GM12878 (cell line): ENCODE results near the gene FXYD1. TPM values are rescaled to one million over a fixed set of nuclear protein-coding genes. Genes with fewer than 3 reads are reported as not detected.

Source experiments
- ATAC-seq: fragments of 200-7000 bp; cut with Tn5 transposase; 3 replicates; pipeline ENCODE4 v1.9.1; 2020; ENCODE audit warnings: mild to moderate bottlenecking, moderate library complexity
- BruUV-seq: library from RNA; stranded (reverse); fragments of 400-500 nt; replicated peaks from 2 replicates; lab custom pipeline; 2021; lab: Mats Ljungman, UMichigan
- CTCF ChIA-PET: fragments of 300-600 bp; sonication (Branson Sonifier 250); formaldehyde crosslinking; extraction: SDS; loops from one replicate; lab custom pipeline; 2021; ENCODE audit warnings: inconsistent platforms; lab: Yijun Ruan, JAX
- POLR2A ChIA-PET: fragments of 350-600 bp; formaldehyde crosslinking; extraction: SDS; loops from one replicate; lab custom pipeline; 2021; ENCODE audit warnings: inconsistent platforms; lab: Charles Lee
- RAD21 ChIA-PET: fragments of 300-600 bp; sonication (Branson Sonifier 250); formaldehyde crosslinking; loops from one replicate; lab custom pipeline; 2023; ENCODE audit warnings: antibody characterized with exemption; ENCODE audit not compliant: unreplicated experiment; lab: Charles Lee
- SMC1A ChIA-PET: fragments of 300-600 bp; sonication (Branson Sonifier 250); formaldehyde crosslinking; loops from one replicate; lab custom pipeline; 2023; ENCODE audit not compliant: unreplicated experiment, uncharacterized antibody; lab: Charles Lee
- DNase-seq: peaks from one replicate; pipeline ENCODE4 v3.0.0-alpha.2; 2011; ENCODE audit warnings: low read depth, low spot score
- FAIRE-seq: peaks from 3 replicates; lab custom pipeline; 2011; peaks lifted over from hg19 to GRCh38; lab: Jason Lieb, UNC
- H2AFZ ChIP-seq: 2 replicates; pipeline ENCODE4 v1.6.0; 2011; ENCODE audit warnings: low read depth, low read length, control low read depth; ENCODE audit not compliant: control insufficient read depth
- H3K27ac ChIP-seq: 2 replicates; pipeline ENCODE4 v1.5.1; 2011; ENCODE audit warnings: control low read depth; ENCODE audit not compliant: control insufficient read depth, insufficient read depth
- H3K27me3 ChIP-seq, 2 experiments: replicated peaks in 1 of 2; 2 replicates each; pipeline versions ENCODE4 v1.6.0 to v1.6.1; 2011; ENCODE audit warnings: low read length in 1 of 2; ENCODE audit not compliant: control insufficient read depth in 2 of 2, insufficient read depth in 2 of 2
- H3K36me3 ChIP-seq, 2 experiments: 2 replicates each; pipeline ENCODE4 v1.5.1; 2011; ENCODE audit warnings: low read length in 1 of 2; ENCODE audit not compliant: control insufficient read depth in 2 of 2, insufficient read depth in 2 of 2
- H3K4me1 ChIP-seq: 2 replicates; pipeline ENCODE4 v1.6.1; 2011; ENCODE audit warnings: mild to moderate bottlenecking, low read length, moderate library complexity, mixed read lengths; ENCODE audit not compliant: control insufficient read depth, insufficient read depth
- H3K4me2 ChIP-seq: 2 replicates; pipeline ENCODE4 v1.6.0; 2011; ENCODE audit warnings: control low read depth; ENCODE audit not compliant: control insufficient read depth, insufficient read depth
- H3K4me3 ChIP-seq: fragments of 200-600 bp; sonication (generic); 2 replicates; pipeline ENCODE4 v1.5.1; 2016
- H3K79me2 ChIP-seq: 2 replicates; pipeline ENCODE4 v1.6.0; 2011; ENCODE audit warnings: low read length; ENCODE audit not compliant: control insufficient read depth, insufficient read depth
- H3K9ac ChIP-seq: 2 replicates; pipeline ENCODE4 v1.8.0; 2011; ENCODE audit warnings: low read length, control low read depth, mixed read lengths; ENCODE audit not compliant: control insufficient read depth, insufficient read depth
- H3K9me3 ChIP-seq: replicated peaks from 3 replicates; pipeline ENCODE4 v1.5.1; 2011; ENCODE audit warnings: mild to moderate bottlenecking, low read length; ENCODE audit not compliant: control insufficient read depth, insufficient read depth
- H4K20me1 ChIP-seq: 2 replicates; pipeline ENCODE4 v1.6.0; 2011; ENCODE audit not compliant: control insufficient read depth, insufficient read depth
- ATF3 ChIP-seq: IDR thresholded peaks from 2 replicates; pipeline ENCODE4 v1.6.1; 2011; ENCODE audit warnings: low read depth, mild to moderate bottlenecking, low read length, moderate library complexity, borderline replicate concordance; ENCODE audit errors: extremely low read depth
- CBX3 ChIP-seq: fragments of 200-600 bp; sonication (generic); IDR thresholded peaks from 2 replicates; pipeline ENCODE4 v1.6.1; 2016; ENCODE audit warnings: low read depth, borderline replicate concordance
- CBX5 ChIP-seq: sonication (generic); IDR thresholded peaks from 2 replicates; pipeline ENCODE4 v1.6.1; 2016; ENCODE audit warnings: low read depth, moderate library complexity, mild to moderate bottlenecking, inconsistent platforms
- CUX1 ChIP-seq: IDR thresholded peaks from 2 replicates; pipeline ENCODE4 v1.6.1; 2012; ENCODE audit warnings: improper control_type of control experiment, low read depth, low read length; ENCODE audit not compliant: insufficient replicate concordance
- E2F4 ChIP-seq: IDR thresholded peaks from 2 replicates; pipeline ENCODE4 v1.6.1; 2012; ENCODE audit warnings: low read depth, low read length, improper control_type of control experiment
- ETV6 ChIP-seq, 2 experiments: fragments of 450-650 bp in 1 of 2; IDR thresholded peaks in 1 of 2; conservative IDR thresholded peaks in 1 of 2; 2 replicates each; pipeline ENCODE4 v1.6.1; 2014; ENCODE audit warnings: antibody characterized with exemption in 1 of 2, borderline replicate concordance in 1 of 2, low read depth in 1 of 2, mild to moderate bottlenecking in 1 of 2, moderate library complexity in 1 of 2
- HDAC6 ChIP-seq: fragments of 200-600 bp; sonication (generic); IDR thresholded peaks from one replicate; pipeline ENCODE4 v1.8.0; 2017; ENCODE audit warnings: antibody characterized with exemption; ENCODE audit not compliant: unreplicated experiment
- HSF1 ChIP-seq: fragments of 150-350 bp; IDR thresholded peaks from 2 replicates; pipeline ENCODE4 v1.6.1; 2014; ENCODE audit warnings: mild to moderate bottlenecking, low read depth, low read length
- MEF2B ChIP-seq: fragments of 450-650 bp; IDR thresholded peaks from 2 replicates; pipeline ENCODE4 v1.6.1; 2018; ENCODE audit warnings: mild to moderate bottlenecking, moderate library complexity; ENCODE audit not compliant: partially characterized antibody, poor library complexity, severe bottlenecking
- MXI1 ChIP-seq: fragments of 150-350 bp; IDR thresholded peaks from 2 replicates; pipeline ENCODE4 v1.6.1; 2011; ENCODE audit warnings: low read depth, mild to moderate bottlenecking, inconsistent platforms, low read length, improper control_type of control experiment
- NR2C2 ChIP-seq: IDR thresholded peaks from 2 replicates; pipeline ENCODE4 v1.6.1; 2011; ENCODE audit warnings: borderline replicate concordance, low read depth; ENCODE audit not compliant: control insufficient read depth, insufficient read length
- POLR2AphosphoS2 ChIP-seq: IDR thresholded peaks from 2 replicates; pipeline ENCODE4 v1.6.1; 2011; ENCODE audit warnings: low read depth, mild to moderate bottlenecking, low read length, improper control_type of control experiment, moderate library complexity
- RB1 ChIP-seq: fragments of 450-650 bp; formaldehyde crosslinking; IDR thresholded peaks from 2 replicates; pipeline ENCODE4 v1.6.1; 2017; ENCODE audit warnings: mild to moderate bottlenecking, borderline replicate concordance
- SIN3A ChIP-seq: IDR thresholded peaks from 2 replicates; pipeline ENCODE4 v1.6.1; 2012; ENCODE audit warnings: low read depth, low read length, improper control_type of control experiment
- ZNF622 ChIP-seq: fragments of 450-650 bp; IDR thresholded peaks from 2 replicates; pipeline ENCODE4 v1.6.1; 2017; ENCODE audit warnings: mild to moderate bottlenecking, inconsistent platforms
- WGBS: methylation state at CpG from one replicate; pipeline ENCODE4 v1.1.6; 2016; ENCODE audit warnings: low lambda C conversion rate; ENCODE audit not compliant: insufficient replicate concordance, insufficient coverage; ENCODE audit errors: missing lambda C conversion rate; 5-methylcytosine and 5-hydroxymethylcytosine counted together
- in situ Hi-C: fragments of 300-500 bp; cut with MboI; formaldehyde crosslinking; loops from 9 replicates; pipeline ENCODE4 v1.14.3; 2018; ENCODE audit warnings: mixed read lengths
- intact Hi-C: fragments of 100-400 bp; cut with micrococcal nuclease; formaldehyde crosslinking; loops from one replicate; pipeline ENCODE4 v1.14.2; 2022; ENCODE audit not compliant: unreplicated experiment
- polyA plus RNA-seq, 11 experiments: library from polyadenylated mRNA; depleted of rRNA in 4 of 11; unstranded in 6 of 11; stranded (reverse) in 5 of 11; fragments of >200 nt; fragmentation: Nextera tagmentation in 4 of 11; fragmentation: Illumina TruSeq in 1 of 11; extraction: Ambion mirVana in 4 of 11; extraction: Trizol in 1 of 11; gene quantifications; 1 replicate in 1 of 11; 2 replicates in 10 of 11; pipeline versions ENCODE4 v1.2.1 to v1.2.3, GENCODE V29; 2011 to 2016; ENCODE audit warnings: inconsistent platforms in 2 of 11, missing spikeins in 2 of 11, low read depth in 1 of 11
- total RNA-seq, 4 experiments: library from RNA; depleted of rRNA in 3 of 4; stranded (reverse); fragments of >200 nt in 3 of 4; fragmentation: Illumina TruSeq in 1 of 4; extraction: Trizol in 1 of 4; gene quantifications; 2 replicates each; pipeline versions ENCODE4 v1.2.1 to v1.2.3, GENCODE V29; 2013 to 2021

Gene FXYD1
- total and polyA plus RNA-seq, 10 of the 15 experiments (the other 5 are each of a cell fraction or from before 2014, with no cell fraction given) = 0.34 to 1.2 (median 0.49) TPM; not detected in 4

- ChIA-PET SMC1A (no interaction called here), RAD21 (no interaction called here), POLR2A (no interaction called here), CTCF (interaction anchor here (0.9 to 1.3 kb wide), 3 partner anchors 18 to 32 kb away, joined by 3 read pairs; partner anchors contain the start of gene FXYD3)
- no peaks in the 10 kb centered on the region for H3K9me3 ChIP-seq
- no peaks in the 10 kb centered on the region for H3K4me1 ChIP-seq
- H3K36me3 ChIP-seq = no peaks in the 10 kb centered on the region
- H3K9ac ChIP-seq = no peak overlapping the region
- no TSS peak for BruUV-seq
- FAIRE-seq (no peak), ATAC-seq (no peak), DNase-seq (no peak)
- H3K27ac ChIP-seq = no peak overlapping the region
- WGBS = 71% methylated on average over 29 of the region's 29 CpGs
- in situ Hi-C loops = no loop called here
- H3K4me3 ChIP-seq = no peak overlapping the region
- H3K79me2 ChIP-seq = no peaks in the 10 kb centered on the region
- no peaks in the 10 kb centered on the region for H4K20me1 ChIP-seq
- no peaks in the 10 kb centered on the region; a peak in 1 of 4 replicates for H3K27me3 ChIP-seq
- intact Hi-C loops = no loop called here
- no peak overlapping the region for H2AFZ ChIP-seq
- no peak overlapping the region for H3K4me2 ChIP-seq
- no peak for TF ChIP-seq CBX3
- no peak for TF ChIP-seq HDAC6
- no peak for TF ChIP-seq ETV6 (conservative IDR thresholded peaks at IDR 0.05 in 1 of 2, IDR thresholded peaks at IDR 0.05 in 1 of 2; ENCODE audit: borderline replicate concordance in 1 of 2, low read depth in 1 of 2)
- no peak for TF ChIP-seq ZNF622
- TF ChIP-seq NR2C2 = no peak
- no peak for TF ChIP-seq ATF3
- TF ChIP-seq CUX1 = no peak
- TF ChIP-seq MXI1 = no peak
- TF ChIP-seq SIN3A = no peak
- no peak for TF ChIP-seq CBX5
- TF ChIP-seq MEF2B = no peak
- no peak for TF ChIP-seq RB1
- no peak for TF ChIP-seq HSF1
- no peak for TF ChIP-seq POLR2AphosphoS2
- TF ChIP-seq E2F4 = no peak
Measured at GRCh38 chr19:35098413-35099049, 40.1 kb upstream of the FXYD1 start.
